ENCODE results near the gene LRP10.
A peak's percentile ranks its signal among the peaks of the same experiment; 100 is the strongest.
"Not testable (repeated sequence)": the region's sequence is repeated elsewhere in the genome, so short reads cannot be mapped to it uniquely, and the experiment has no call there.

LRP10 gene, protein sequence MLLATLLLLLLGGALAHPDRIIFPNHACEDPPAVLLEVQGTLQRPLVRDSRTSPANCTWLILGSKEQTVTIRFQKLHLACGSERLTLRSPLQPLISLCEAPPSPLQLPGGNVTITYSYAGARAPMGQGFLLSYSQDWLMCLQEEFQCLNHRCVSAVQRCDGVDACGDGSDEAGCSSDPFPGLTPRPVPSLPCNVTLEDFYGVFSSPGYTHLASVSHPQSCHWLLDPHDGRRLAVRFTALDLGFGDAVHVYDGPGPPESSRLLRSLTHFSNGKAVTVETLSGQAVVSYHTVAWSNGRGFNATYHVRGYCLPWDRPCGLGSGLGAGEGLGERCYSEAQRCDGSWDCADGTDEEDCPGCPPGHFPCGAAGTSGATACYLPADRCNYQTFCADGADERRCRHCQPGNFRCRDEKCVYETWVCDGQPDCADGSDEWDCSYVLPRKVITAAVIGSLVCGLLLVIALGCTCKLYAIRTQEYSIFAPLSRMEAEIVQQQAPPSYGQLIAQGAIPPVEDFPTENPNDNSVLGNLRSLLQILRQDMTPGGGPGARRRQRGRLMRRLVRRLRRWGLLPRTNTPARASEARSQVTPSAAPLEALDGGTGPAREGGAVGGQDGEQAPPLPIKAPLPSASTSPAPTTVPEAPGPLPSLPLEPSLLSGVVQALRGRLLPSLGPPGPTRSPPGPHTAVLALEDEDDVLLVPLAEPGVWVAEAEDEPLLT

DNA sequence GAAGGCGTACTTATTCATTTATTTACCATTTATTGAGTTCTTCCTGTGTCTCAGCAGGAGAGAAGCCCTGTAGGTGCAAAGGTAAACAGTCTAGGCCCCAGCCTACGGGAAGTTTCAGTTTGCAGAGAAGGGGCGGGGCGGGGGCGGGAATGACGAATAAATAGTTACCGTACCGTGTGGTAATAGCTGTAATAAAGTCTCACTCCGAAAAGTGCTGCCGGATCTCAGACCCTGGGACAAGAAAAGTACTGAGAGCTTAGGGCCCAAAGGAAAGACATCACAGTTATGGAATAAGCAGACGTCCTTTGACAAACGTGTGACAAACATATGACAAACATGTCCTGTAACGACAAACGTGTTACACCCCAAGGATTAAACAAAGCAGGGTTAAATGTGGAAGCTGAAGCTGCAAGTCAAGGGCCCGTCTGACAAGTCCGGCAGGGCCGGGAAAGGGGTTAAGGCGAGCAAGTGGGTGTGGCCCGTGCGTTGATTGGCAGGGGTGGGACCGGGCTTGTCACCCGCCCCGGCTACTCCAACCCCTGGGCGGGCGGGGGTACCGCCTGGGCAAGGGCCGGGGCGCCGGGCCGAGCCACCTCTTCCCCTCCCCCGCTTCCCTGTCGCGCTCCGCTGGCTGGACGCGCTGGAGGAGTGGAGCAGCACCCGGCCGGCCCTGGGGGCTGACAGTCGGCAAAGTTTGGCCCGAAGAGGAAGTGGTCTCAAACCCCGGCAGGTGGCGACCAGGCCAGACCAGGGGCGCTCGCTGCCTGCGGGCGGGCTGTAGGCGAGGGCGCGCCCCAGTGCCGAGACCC is at the start of gene LRP10:
Gene LRP10 (plus strand): TSS at position 517 of the 809 bp plus-strand sequence. CDS start 564 bp downstream, outside the sequence.
- peak; percentile 90 for DNase-seq

DNA sequence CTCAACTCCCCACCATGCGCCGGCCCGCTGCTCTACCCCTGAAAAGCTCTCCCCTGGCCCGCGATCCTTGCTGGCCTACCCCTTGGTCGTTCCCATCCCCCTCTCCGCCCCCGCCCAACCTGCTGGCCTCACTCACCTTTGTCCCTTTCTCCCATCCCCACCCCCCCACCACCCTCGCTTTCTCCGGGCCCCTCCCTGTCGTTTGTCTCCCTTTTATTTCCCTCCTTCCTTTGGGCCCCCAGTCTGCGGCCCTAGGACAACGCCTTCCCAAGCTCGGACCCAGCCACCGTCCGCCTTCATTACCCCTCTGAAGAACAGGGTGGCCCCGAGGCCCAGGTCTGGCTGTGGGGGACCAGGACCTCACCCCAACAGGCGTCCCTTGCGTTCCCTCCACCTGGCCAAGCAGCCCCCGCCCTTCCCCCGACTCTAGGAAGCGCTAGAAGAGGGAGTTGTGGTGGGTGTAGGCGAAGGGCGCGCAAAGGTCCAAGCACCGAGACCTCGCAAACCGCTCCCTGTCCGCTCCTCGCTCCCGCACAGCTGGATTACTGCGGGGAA is 49.4 kb upstream of the LRP10 start:
- no peak for DNase-seq

DNA sequence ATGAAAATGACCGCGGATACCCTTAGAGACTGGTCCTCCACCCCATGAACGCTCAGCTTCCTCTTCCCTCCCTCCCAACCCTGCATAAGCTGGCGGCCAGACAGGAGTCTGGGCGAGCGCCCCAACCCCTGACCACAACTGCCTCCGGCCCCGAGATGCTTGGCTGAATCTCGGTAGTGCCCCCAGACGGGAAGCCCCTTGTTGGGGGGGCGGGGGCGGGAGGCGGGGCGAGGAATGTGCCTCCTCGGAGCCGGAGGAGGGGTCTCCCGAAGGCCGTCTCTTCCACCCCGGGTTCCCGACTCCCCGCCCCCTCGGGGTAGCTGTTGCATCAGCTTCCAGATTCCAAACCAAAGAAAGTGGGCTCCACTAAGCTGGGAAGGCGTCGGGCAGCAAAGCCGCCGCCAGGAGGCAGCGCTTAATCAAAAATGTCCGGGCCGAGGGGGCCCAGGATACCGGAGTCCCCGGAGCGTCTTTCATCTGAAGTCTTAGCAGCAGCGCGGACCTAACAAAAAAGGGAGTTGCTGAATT is 48.9 kb upstream of the LRP10 start:
- DNase-seq = peak; percentile 68

DNA sequence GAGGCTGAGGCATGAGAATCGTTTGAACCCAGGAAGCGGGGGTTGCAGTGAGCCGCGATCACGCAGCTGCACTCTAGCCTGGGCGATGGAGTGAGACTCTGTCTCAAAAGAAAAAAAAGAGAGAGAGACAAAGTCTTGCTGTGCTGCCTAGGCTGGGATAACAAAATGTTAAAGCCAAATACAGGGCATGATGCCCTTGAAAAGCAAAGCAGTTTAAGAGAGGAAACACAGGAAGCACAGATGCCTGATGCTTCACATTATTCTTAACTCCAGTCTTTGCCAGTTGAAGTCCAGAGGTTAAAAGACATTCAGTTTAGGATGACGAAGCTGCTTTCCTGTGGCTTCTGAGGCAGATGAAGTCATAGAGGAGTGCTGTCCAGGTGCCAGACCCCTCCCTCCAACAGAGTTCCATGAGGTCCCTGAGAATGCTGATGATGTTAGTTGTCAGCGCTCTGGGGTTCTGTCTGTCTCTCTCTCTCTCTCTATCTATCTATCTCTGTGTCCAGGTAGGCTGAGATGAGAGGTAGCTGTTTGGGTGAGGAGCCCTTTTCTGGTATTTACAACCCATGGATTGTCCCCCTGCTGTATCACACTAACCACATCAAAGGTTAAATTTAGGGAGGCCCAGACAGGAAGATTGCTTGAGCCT is 46.7 kb upstream of the LRP10 start:
- DNase-seq = peak; percentile 87

DNA sequence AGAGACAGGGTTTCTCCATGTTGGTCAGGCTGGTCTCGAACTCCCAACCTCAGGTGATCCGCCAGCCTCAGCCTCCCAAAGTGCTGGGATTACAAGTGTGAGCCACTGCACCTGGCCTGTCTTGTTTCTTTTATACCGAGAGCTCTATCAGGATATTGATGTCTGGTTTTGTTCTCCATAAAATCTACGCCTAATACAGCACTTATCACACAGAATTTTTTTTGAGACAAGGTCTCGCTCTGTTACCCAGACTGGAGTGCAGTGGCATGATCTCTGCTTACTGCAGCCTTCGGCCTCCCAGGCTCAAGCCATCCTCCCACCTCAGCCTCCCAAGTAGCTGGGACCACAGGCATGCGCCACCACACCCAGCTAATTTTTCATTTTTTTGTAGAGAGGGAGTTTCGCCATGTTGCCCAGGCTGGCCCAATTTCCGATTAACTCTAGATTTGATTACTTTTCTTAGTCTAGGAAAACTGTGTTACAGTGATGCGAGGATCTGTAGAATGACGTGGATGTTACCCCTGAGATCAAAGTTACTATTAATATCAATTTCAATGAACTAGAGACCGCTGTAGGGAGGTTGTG is 42.4 kb upstream of the LRP10 start:
- not testable (repeated sequence) for DNase-seq

DNA sequence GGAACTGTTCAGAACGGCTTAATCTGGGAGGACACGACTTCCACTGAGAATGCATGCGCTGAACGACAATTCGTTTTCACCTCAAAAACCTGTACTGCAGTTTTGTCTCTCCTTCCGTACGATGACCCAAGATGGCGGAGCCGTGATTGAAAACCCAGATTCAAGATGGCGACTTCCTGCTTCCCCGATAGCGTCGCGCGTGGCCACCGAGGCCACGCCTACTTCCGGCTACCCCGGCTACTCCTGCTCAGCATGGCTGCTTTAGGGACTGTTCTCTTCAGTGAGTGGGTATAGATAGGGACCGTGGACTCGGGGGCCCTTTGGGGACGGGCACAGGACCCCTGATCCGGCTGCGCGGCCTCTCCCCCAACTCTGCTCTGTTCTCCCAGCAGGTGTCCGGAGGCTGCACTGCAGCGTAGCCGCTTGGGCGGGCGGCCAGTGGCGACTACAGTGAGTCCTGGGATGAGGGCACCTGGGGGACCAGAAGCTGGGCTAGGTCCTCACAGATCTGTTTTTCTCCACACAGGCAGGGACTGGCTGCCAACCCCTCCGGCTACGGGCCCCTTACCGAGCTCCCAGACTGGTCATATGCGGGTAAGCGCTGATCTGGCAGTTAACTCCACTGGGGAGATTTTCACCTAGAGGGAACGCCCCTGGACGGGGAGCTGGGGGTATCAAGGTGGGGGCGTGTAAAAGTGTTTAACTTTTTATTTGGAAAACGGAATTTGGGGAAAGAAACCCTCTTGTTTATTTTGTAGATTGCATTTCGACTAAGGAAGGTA is 41.7 kb upstream of the LRP10 start, which contains the start of gene MRPL52:
Gene MRPL52 (plus strand): TSS at position 227 of the 782 bp plus-strand sequence. CDS start 26 bp downstream, at position 253.
- peak; percentile 93 for DNase-seq

DNA sequence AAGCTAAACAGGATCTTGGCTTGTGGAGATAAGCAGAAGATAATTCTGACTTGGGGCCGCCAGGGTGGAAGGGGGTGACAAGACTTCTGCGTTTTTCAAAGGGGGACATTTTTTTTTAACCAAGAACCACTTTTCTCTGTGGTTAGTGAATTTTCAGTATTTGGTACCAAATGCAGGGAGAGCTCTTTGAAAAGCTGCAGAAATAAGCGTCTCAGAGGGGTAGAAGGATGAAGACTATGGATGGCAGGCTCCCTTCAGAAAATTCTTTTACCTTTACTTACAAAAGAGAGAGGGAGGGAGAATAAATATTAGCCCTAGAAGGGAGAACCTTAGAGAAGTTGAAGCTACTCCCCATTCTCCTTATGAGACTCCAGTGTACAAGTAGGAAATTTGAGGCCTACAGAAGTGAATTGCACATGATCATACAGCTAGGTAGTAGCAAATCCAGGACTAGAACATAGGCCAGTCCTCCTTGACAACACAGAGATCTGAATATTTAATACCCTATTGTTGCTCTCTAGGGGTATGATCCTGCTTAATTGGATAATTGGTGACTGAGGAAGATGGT is 41.0 kb upstream of the LRP10 start:
- DNase-seq = no peak

DNA sequence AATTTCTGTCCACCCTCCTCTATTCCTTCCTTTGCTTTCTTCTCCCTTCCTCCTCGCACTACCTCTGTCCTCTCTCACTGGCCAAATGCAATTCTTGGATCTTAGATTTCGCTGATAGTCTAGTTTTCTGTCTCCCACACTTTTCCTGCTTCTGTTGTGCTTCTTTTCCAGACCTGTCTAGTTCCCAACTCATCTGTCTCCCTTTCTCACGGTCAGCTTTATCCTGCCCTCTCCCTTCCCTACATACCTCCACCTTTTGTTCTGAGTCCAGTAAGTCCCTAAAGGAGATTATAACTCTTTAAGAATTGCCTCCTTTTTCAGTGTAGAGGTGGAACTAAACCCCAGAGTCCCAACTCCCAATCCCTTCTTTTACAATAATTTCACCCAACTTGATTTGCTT is 36.0 kb upstream of the LRP10 start:
- no peak for DNase-seq

DNA sequence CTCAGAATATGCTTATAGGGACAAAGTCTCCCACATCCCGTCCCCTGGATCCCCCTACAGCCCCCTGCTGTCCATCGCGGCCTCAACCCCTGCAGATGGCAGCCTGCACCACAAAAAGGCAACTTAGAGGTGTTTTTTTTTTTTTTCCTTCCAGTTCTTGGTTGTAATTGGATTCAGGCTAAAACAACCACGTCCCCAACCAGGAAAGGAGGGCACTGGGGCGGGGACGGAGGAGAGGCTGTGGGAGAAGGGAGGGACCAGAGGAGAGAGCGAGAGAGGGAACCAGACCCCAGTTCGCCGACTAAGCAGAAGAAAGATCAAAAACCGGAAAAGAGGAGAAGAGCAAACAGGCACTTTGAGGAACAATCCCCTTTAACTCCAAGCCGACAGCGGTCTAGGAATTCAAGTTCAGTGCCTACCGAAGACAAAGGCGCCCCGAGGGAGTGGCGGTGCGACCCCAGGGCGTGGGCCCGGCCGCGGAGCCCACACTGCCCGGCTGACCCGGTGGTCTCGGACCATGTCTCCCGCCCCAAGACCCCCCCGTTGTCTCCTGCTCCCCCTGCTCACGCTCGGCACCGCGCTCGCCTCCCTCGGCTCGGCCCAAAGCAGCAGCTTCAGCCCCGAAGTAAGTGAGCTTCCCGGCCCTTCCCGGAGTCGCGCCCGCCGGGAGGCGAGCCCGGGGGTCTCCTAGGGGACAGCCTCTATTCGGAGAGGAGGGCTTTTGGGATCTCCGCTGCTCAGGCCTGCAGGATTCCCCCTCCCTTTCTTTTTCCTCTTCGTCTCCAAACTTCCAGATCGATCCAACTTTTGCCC is 35.0 kb upstream of the LRP10 start, which contains the start of gene MMP14:
Gene MMP14 (plus strand): TSS at position 285 of the 813 bp plus-strand sequence. CDS start 233 bp downstream, at position 518.
- DNase-seq = no peak

DNA sequence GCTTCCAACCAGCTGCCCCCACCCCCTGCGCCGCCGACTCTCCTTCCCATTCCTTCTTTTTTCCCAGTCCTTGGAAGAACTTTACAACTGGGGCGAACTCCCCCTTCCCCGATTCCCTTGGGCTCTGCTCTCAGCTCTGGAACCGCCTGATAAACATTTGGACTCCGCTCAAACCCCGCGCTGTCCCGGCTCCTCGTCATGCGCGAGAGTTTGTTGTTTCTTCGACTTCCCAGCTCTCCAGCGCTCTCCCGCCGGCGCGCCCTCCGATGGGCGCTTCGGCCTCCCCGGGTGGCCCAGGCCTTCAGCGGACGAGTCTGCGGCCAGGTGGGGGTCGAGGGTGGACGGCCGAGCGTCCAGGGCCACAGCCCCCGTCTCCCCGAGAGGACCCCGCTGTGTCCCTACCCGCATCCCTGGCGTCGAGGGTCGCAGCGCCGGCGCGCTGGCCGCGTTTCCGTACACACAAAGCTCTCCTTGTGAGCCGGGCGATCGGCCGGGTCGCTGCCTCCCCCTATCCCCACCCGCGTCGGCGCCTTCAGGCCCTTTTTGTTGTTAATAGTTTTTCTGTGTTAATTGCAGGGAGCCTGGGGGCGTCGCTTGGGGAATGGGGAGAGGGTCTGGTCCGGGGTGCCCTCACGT is 34.3 kb upstream of the LRP10 start:
- DNase-seq = no peak

DNA sequence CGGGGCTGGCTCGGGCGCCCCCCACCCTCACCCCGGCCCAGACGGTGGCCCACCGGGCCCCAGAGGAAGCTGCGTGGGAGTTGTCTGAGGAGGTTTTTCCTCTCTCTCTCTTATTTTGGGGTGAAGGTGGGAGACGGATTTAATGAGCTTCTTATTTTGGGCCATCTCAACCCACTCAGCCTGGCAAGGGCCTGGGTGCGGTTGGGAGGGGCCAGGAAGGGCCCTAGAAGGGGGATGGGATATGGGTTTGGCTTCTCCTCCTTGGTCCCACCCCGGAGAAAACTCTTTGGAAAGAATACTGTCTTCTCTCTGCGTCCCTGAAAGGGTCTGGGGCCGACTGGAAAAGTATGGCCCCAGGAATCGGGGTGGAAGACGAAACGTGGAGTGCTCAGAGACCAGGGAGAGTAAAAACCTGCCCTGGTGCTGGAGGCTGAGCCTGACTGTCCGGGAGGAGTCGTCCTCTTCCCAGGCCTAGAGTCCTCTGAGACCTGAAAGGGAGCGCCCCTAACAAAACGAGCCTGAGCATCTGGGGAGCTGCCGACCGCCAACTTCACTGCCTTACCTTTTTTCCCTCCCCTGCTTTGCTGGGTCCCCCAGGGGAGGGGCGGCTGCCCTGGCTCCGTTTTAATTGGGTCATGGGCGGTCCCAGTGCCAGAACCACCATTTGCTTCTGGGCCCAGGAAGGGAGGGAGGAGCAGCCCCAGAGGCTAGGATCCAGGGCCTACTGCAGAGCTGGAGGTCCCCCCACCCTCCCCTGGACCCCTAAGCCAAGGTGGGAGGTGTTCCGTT is 33.6 kb upstream of the LRP10 start:
- DNase-seq = no peak

DNA sequence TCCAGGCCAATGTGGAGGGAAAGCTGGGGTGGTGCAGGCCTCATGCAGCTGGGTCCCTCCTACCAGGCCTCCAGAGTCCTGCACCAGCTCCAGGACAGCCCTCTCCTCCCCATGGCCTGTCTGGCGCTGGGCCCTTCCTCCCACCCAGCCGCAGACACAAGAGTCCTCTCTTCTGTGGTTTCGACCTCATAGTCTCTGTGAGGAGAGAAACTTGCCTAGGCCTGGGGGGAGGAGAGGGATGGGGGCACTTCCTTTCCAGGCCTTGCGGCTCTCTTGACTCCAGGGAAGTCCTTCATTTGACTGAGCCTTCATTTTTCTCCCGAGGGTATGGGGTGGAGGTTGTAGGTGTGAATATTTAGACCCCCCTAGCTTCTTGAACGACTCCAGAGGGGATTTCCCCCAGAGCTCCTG is 32.9 kb upstream of the LRP10 start:
- no peak for DNase-seq

DNA sequence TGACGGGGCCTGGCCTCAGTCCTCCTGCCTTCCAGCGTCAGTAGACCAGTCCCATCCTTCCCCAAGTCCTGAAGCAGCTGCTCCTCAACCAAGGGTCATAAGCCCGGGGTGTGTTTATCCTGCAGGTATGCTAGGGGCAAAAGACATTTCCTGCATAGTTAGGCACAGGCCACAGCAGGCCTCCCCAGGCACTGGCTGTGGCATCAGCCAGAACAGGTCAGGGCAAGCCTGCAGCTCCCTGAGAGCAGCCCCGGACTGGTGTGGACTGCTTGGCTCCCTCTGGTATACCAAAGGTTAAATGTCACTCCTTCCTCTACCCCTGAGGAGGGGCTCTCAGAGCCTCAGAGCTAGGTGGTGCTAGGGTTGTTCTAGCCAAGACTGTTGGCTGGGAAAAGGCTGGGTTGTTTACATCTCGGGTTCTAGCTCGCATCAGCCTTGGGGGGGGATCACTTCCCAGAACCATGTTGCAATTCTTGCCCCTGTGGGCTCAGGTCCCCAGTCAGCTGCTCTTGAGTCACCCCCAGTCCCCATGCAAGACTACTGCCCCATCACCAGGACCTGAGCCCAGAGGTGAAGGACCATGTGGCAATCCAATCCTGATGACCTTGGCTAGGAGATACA is 32.3 kb upstream of the LRP10 start:
- no peak for DNase-seq

DNA sequence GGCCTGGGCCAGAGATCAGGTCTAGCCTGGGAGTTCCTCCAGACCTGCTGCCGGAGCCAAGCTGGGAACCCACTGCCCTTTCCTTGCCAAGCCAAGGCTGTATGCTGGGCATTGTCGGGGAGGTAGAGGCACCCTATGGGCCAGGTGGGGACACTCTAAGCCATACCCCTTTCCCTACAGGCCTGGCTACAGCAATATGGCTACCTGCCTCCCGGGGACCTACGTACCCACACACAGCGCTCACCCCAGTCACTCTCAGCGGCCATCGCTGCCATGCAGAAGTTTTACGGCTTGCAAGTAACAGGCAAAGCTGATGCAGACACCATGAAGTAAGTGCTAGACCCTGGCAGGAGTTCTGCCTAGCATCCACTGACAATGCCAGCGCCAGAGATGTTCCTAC is 30.2 kb upstream of the LRP10 start:
- no peak for DNase-seq

DNA sequence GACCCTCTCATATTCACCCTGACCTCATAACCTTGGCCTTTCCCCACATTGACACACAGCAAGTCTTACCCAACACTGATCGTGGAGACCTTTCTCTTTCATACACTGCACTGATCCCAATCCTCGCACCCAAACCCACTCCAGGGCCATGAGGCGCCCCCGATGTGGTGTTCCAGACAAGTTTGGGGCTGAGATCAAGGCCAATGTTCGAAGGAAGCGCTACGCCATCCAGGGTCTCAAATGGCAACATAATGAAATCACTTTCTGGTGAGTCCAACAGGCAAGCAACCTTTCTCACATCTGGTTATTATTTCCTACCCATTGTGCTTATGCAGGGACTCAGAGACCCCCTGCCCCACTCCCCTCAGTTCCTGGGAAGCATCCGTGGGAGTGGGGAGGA is 29.8 kb upstream of the LRP10 start:
- DNase-seq = no peak

DNA sequence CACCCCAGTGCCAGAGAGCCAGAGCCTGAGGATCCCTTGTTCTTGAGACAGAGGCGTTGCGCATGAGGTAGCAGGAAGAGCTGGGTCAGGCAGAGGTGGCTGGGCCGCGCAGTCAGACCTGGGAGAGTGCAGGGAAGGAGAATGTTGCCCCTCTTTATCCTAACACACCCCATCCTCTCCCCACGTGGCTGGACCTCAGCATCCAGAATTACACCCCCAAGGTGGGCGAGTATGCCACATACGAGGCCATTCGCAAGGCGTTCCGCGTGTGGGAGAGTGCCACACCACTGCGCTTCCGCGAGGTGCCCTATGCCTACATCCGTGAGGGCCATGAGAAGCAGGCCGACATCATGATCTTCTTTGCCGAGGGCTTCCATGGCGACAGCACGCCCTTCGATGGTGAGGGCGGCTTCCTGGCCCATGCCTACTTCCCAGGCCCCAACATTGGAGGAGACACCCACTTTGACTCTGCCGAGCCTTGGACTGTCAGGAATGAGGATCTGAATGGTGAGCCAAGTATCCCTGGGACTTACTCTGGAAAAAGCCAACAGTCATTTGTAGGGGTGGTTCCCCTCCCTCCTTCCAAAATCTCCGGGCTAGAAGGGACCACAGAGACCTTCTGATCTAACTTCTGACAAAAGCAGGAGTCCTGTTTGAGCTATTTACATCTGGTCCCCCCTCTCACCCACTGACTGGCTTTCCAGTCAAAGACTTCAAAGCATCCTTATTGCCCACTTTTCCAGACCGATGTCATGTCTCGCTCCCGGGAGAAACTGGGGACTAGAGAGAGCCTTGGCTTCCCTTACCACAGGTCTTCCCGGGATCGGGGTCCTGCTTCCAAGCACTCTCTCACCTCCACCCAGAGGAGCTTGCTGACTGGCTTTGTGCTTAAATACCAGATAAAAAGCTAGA is 29.1 kb upstream of the LRP10 start:
- DNase-seq = no peak
